Ovary (tissue), 9 donors: ENCODE data around the gene DEFB112. TPM values are rescaled to one million over a fixed set of nuclear protein-coding genes. Genes with fewer than 3 reads are reported as not detected.

ENCODE experiments used
- DNase-seq, 5 donors: peaks; one replicate each; pipeline ENCODE4 v3.0.0-alpha.2; 2019 to 2020
- H3K27ac ChIP-seq, 2 donors: fragments of 200-600 bp; one replicate each; pipeline versions ENCODE4 v1.5.1 to v1.8.0; 2019 to 2022
- H3K27me3 ChIP-seq: fragments of 200-600 bp; one replicate; pipeline ENCODE4 v1.8.0; 2022
- H3K36me3 ChIP-seq: fragments of 200-600 bp; sonication (generic); one replicate; pipeline ENCODE4 v1.5.1; 2019
- H3K4me1 ChIP-seq: one replicate; pipeline ENCODE4 v1.8.1; 2013; ENCODE audit warnings: mild to moderate bottlenecking, moderate library complexity; ENCODE audit not compliant: insufficient read depth
- H3K4me3 ChIP-seq: fragments of 200-600 bp; sonication (generic); one replicate; pipeline ENCODE4 v1.5.1; 2017
- H3K9me3 ChIP-seq, 2 donors: fragments of 200-600 bp in 1 of 2; sonication (generic) in 1 of 2; one replicate each; pipeline versions ENCODE4 v1.5.1 to v1.8.1; 2013 to 2019; ENCODE audit warnings: mild to moderate bottlenecking in 1 of 2, moderate library complexity in 1 of 2
- CTCF ChIP-seq, 3 donors: fragments of 450-650 bp in 2 of 3; fragments of 200-600 bp in 1 of 3; IDR thresholded peaks; one replicate each; pipeline versions ENCODE4 v1.5.1 to v1.8.0; 2016 to 2022; ENCODE audit warnings: antibody characterized with exemption in 3 of 3, mild to moderate bottlenecking in 1 of 3
- EP300 ChIP-seq: sonication (generic); formaldehyde crosslinking; IDR thresholded peaks from one replicate; pipeline ENCODE4 v1.6.1; 2017; ENCODE audit warnings: antibody characterized with exemption
- POLR2A ChIP-seq: fragments of 450-650 bp; IDR thresholded peaks from one replicate; pipeline ENCODE4 v1.6.1; 2017; ENCODE audit warnings: antibody characterized with exemption, mild to moderate bottlenecking, moderate library complexity
- WGBS, 3 donors: extraction: QIAGEN DNeasy Blood & Tissue Kit in 1 of 3; methylation state at CpG; one replicate each; pipeline versions ENCODE4 v1.1.5 to v1.1.7; 2013 to 2017; 5-methylcytosine and 5-hydroxymethylcytosine counted together
- intact Hi-C, 4 donors: fragments of 100-400 bp; cut with DNase I; formaldehyde crosslinking; loops; one replicate each; pipeline versions ENCODE4 v1.11.0 to v1.15.1; 2022 to 2023
- polyA plus RNA-seq, 2 donors: library from polyadenylated mRNA; stranded (reverse); fragments of 200-250 nt in 1 of 2; fragments of 350-450 nt in 1 of 2; fragmentation: Illumina TruSeq in 1 of 2; extraction: RNeasy Lipid Tissue Mini Kit (QIAGEN cat#74804) in 1 of 2; gene quantifications; one replicate each; pipeline ENCODE4 v1.2.3, GENCODE V29; 2013 to 2014
- total RNA-seq, 7 donors: library from RNA; depleted of rRNA in 2 of 7; stranded (reverse); fragments of >200 nt in 2 of 7; fragmentation: NEBNext Ultra II Directional in 3 of 7; extraction: Animal tissue kit (Norgen Biotek cat#: 25700) in 3 of 7; gene quantifications; one replicate each; pipeline versions ENCODE4 v1.1.0 to v1.2.4, GENCODE V29; 2016 to 2023
- donor health status: DM: no; HTN: no; CAD: no; lungs with moderate emphysema.
- donor health status: DM: no; HTN: no; CAD: no.
- donor health status: Bipolar disorder and iron deficiency.
- donor health status: DM: yes; HTN: yes; CAD: no.
- donor health status: DM: no; HTN: no; CAD: no.
- donor health status: DM: yes; HTN: yes; CAD: no.

The DEFB112 gene
- total and polyA plus RNA-seq, 9 donors: not detected

- no peak for DNase-seq
- H3K27ac ChIP-seq: no peak overlapping the region
- no peaks in the 10 kb centered on the region for H3K36me3 ChIP-seq
- TF ChIP-seq CTCF (IDR thresholded peaks at IDR 0.05) (no peak), POLR2A (no peak), EP300 (no peak)
- intact Hi-C loops: no loop called here
- H3K9me3 ChIP-seq: no peaks in the 10 kb centered on the region
- H3K27me3 ChIP-seq: no peaks in the 10 kb centered on the region
- 63 to 78% (median 71%) methylated on average over 3 of the region's 3 CpGs for WGBS, 3 donors
- no peaks in the 10 kb centered on the region for H3K4me1 ChIP-seq
- no peak overlapping the region for H3K4me3 ChIP-seq
These were observed 41.9 kb downstream of the DEFB112 start for GRCh38 chr6:50007819-50008218.

- WGBS, 3 donors: 19 to 34% (median 20%) methylated on average over 3 of the region's 3 CpGs
These were observed 46.6 kb downstream of the DEFB112 start for GRCh38 chr6:50003139-50003538.

GRCh38 chr6:49995278-49995677 is 54.5 kb downstream of the DEFB112 start:
- Histone ChIP-seq H3K9me3 (no peaks in the 10 kb centered on the region), H3K27ac (no peak overlapping the region), H3K4me3 (no peak overlapping the region), H3K4me1 (no peaks in the 10 kb centered on the region), H3K27me3 (peaks cover 3% of the 10 kb centered on the region), H3K36me3 (no peaks in the 10 kb centered on the region)
- TF ChIP-seq POLR2A (no peak), EP300 (no peak), CTCF (IDR thresholded peaks at IDR 0.05) (no peak)
- intact Hi-C loops: no loop called here
- DNase-seq: no peak

More at GRCh38 chr6:50003139-50003538, 46.6 kb downstream of the DEFB112 start:
- Histone ChIP-seq H3K4me1 (no peaks in the 10 kb centered on the region), H3K36me3 (no peaks in the 10 kb centered on the region), H3K9me3 (no peaks in the 10 kb centered on the region), H3K27me3 (peaks cover 3% of the 10 kb centered on the region), H3K4me3 (no peak overlapping the region), H3K27ac (no peak overlapping the region)
- intact Hi-C loops: no loop called here
- no peak for DNase-seq
- TF ChIP-seq CTCF (IDR thresholded peaks at IDR 0.05) (no peak), EP300 (no peak), POLR2A (no peak)

Other genes with a start within 250 kb of the DEFB112 start
- not detected for gene CRISP1, start 183.4 kb downstream of the DEFB112 start, total RNA-seq
- gene CRISP1, start 183.4 kb downstream of the DEFB112 start, polyA plus RNA-seq: not detected
- gene DEFB114, start 85.8 kb downstream of the DEFB112 start, total RNA-seq: not detected
- gene DEFB114, start 85.8 kb downstream of the DEFB112 start, polyA plus RNA-seq: not detected
- not detected for gene DEFB113, start 80.3 kb downstream of the DEFB112 start, total RNA-seq
- gene DEFB113, start 80.3 kb downstream of the DEFB112 start, polyA plus RNA-seq: not detected
- gene DEFB110, start 27.9 kb downstream of the DEFB112 start, total RNA-seq: not detected
- not detected for gene DEFB110, start 27.9 kb downstream of the DEFB112 start, polyA plus RNA-seq